Measurements from ENCODE around the gene PIGT.
A peak's percentile ranks its signal among the peaks of the same experiment; 100 is the strongest.

Gene PIGT

GRCh38 chr20:45407067-45407745 is 8.7 kb upstream of the PIGT start:
- DNase-seq (ENCODE audit: low spot score in 2 of 2) = peak; percentile 11 to 48
- peaks cover 7% of the 10 kb centered on the region for H3K4me1 ChIP-seq
- H3K9me3 ChIP-seq = no peaks in the 10 kb centered on the region
- peaks cover 29% of the 10 kb centered on the region for H3K36me3 ChIP-seq (replicated peaks)
- in situ Hi-C loops (cut with MboI; ENCODE audit: low sequenced_read_pairs) = no loop called here
- H3K4me3 ChIP-seq = peak overlapping the region; percentile 69
- H3K27me3 ChIP-seq (ENCODE audit: low read depth) = no peaks in the 10 kb centered on the region

- Histone ChIP-seq H3K4me1 (peaks cover 7% of the 10 kb centered on the region), H3K27me3 (ENCODE audit: low read depth) (no peaks in the 10 kb centered on the region), H3K4me3 (peak within 1 kb of the TSS; percentile 69), H3K36me3 (replicated peaks) (peaks cover 29% of the 10 kb centered on the region), H3K9me3 (no peaks in the 10 kb centered on the region)
- in situ Hi-C loops (cut with MboI; ENCODE audit: low sequenced_read_pairs) = no loop called here
- DNase-seq (ENCODE audit: low spot score in 2 of 2) = no peak
Measured at GRCh38 chr20:45407783-45408645, 7.9 kb upstream of the PIGT start, which contains the start of gene DBNDD2. Gene DBNDD2 (plus strand): TSS chr20:45408289. CDS start chr20:45408468, 179 bp downstream.

DNA sequence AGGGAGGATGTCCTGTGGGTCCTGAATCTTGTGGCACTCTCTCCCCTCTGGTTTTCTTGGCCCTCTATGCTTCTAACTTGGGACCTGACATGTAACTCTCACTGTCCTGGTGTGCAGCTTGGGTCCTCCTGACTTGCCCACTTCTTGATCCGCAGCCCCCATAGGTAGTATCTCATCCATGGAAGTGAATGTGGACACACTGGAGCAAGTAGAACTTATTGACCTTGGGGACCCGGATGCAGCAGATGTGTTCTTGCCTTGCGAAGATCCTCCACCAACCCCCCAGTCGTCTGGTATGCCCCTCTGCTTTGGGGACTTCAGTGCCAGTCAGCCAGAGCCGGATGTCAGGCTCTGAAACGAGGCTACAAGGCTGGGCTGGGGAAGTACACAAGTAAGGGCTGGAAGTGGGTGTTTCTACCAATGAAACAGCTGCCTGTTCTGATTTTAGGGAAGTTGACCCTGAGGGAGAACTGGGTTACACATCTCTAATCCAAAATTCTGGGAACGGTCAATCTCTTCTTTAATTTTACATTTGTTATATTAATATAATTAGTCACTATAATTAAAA is 7.2 kb upstream of the PIGT start:
- DNase-seq (ENCODE audit: low spot score in 2 of 2) = no peak
- Histone ChIP-seq H3K4me3 (no peak overlapping the region), H3K36me3 (replicated peaks) (peaks cover 29% of the 10 kb centered on the region), H3K9me3 (no peaks in the 10 kb centered on the region), H3K4me1 (peaks cover 7% of the 10 kb centered on the region), H3K27me3 (ENCODE audit: low read depth) (no peaks in the 10 kb centered on the region)
- in situ Hi-C loops (cut with MboI; ENCODE audit: low sequenced_read_pairs) = no loop called here

GRCh38 chr20:45409521-45410272 is 6.2 kb upstream of the PIGT start:
- in situ Hi-C loops (cut with MboI; ENCODE audit: low sequenced_read_pairs) = no loop called here
- Histone ChIP-seq H3K9me3 (peaks cover 1% of the 10 kb centered on the region; the same call in 1 of the 2 replicates), H3K36me3 (replicated peaks) (peaks cover 29% of the 10 kb centered on the region), H3K27me3 (ENCODE audit: low read depth) (no peaks in the 10 kb centered on the region), H3K4me3 (no peak overlapping the region), H3K4me1 (peaks cover 7% of the 10 kb centered on the region)
- no peak for DNase-seq (ENCODE audit: low spot score in 2 of 2)

DNA sequence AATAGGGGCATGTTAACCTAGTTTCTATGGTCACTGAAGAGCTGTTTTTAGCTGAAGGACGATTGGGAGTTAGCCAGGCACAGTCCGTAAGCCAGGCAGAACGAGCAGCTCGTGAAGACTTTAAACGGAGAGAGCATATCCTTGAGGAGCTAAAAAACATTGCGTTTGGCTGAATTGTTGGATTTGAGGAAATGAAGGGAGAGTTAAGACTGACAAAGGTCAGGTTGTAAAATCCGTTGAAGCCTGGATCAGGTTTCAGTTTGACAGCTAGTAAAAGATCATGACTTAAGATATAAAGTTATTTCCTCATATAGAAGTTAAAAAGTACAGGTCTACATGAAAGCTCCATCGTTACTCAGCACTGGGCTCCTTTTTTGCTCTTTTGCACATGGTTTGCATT is 5.1 kb upstream of the PIGT start:
- in situ Hi-C loops (cut with MboI; ENCODE audit: low sequenced_read_pairs) = no loop called here
- Histone ChIP-seq H3K27me3 (ENCODE audit: low read depth) (no peaks in the 10 kb centered on the region), H3K36me3 (replicated peaks) (peaks cover 29% of the 10 kb centered on the region), H3K9me3 (peaks cover 2% of the 10 kb centered on the region; the same call in 1 of the 2 replicates), H3K4me1 (peaks cover 15% of the 10 kb centered on the region), H3K4me3 (no peak overlapping the region)
- no peak for DNase-seq (ENCODE audit: low spot score in 2 of 2)

DNA sequence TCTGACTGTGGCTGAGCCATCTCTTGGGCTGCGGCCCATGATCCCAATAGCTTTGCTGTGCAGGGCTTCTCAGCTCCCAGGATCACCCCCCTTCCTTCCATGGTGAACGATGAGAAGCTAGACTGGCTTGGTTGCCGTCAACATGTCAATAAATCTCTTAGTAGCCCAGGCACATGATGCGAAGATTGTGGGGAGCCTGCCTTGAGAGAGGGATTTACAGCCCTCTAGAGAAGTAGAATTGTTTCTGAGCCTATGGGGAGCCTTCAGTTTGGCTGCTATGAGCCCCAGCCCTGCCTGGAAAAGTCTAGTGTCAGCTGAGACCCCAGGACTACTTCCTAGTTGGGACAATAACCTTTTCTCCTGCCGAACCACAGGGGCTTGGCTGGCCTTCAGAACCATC is 3.3 kb upstream of the PIGT start:
- Histone ChIP-seq H3K4me1 (peaks cover 17% of the 10 kb centered on the region), H3K36me3 (replicated peaks) (peaks cover 29% of the 10 kb centered on the region), H3K27me3 (ENCODE audit: low read depth) (no peaks in the 10 kb centered on the region), H3K4me3 (no peak overlapping the region), H3K9me3 (peaks cover 2% of the 10 kb centered on the region; the same call in 1 of the 2 replicates)
- no peak for DNase-seq (ENCODE audit: low spot score in 2 of 2)
- in situ Hi-C loops (cut with MboI; ENCODE audit: low sequenced_read_pairs) = no loop called here

DNA sequence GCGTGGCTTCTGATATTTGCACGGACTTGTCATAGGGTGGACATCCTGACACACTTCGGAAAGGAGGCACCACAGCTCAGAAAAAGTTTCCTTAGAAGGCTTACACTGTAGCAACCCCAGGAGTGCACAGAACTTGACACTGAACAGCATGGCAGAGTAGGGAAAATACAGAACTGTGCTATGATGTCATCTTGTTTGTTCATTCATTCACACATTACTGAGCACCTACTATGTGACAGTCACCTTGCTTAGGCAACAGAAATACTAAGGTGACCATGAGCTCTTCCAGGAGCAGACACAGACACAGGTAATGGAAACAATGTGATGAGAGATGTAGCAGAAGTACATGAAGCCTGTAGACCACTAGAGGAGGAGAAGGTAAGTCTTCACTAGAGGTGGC is 2.5 kb upstream of the PIGT start:
- Histone ChIP-seq H3K4me1 (peaks cover 14% of the 10 kb centered on the region), H3K36me3 (replicated peaks) (peaks cover 25% of the 10 kb centered on the region), H3K4me3 (no peak overlapping the region), H3K9me3 (peaks cover 2% of the 10 kb centered on the region; the same call in 1 of the 2 replicates), H3K27me3 (ENCODE audit: low read depth) (no peaks in the 10 kb centered on the region)
- no peak for DNase-seq (ENCODE audit: low spot score in 2 of 2)
- in situ Hi-C loops (cut with MboI; ENCODE audit: low sequenced_read_pairs) = no loop called here

- no peak for DNase-seq (ENCODE audit: low spot score in 2 of 2)
- Histone ChIP-seq H3K36me3 (replicated peaks) (peaks cover 27% of the 10 kb centered on the region), H3K27me3 (ENCODE audit: low read depth) (no peaks in the 10 kb centered on the region), H3K9me3 (peaks cover 2% of the 10 kb centered on the region; the same call in 1 of the 2 replicates), H3K4me1 (peaks cover 14% of the 10 kb centered on the region), H3K4me3 (peak overlapping the region; percentile 74)
- in situ Hi-C loops (cut with MboI; ENCODE audit: low sequenced_read_pairs) = no loop called here
Measured at GRCh38 chr20:45416917-45417316, 976 bp downstream of the PIGT start.

- in situ Hi-C loops (cut with MboI; ENCODE audit: low sequenced_read_pairs) = no loop called here
- H3K9me3 ChIP-seq = peaks cover 2% of the 10 kb centered on the region; the same call in 1 of the 2 replicates
- no peaks in the 10 kb centered on the region for H3K27me3 ChIP-seq (ENCODE audit: low read depth)
- H3K4me3 ChIP-seq = no peak overlapping the region
- no peak for DNase-seq (ENCODE audit: low spot score in 2 of 2)
- peaks cover 14% of the 10 kb centered on the region for H3K4me1 ChIP-seq
- peaks cover 41% of the 10 kb centered on the region for H3K36me3 ChIP-seq (replicated peaks)
Measured at GRCh38 chr20:45419188-45420091, 3.5 kb downstream of the PIGT start.

DNA sequence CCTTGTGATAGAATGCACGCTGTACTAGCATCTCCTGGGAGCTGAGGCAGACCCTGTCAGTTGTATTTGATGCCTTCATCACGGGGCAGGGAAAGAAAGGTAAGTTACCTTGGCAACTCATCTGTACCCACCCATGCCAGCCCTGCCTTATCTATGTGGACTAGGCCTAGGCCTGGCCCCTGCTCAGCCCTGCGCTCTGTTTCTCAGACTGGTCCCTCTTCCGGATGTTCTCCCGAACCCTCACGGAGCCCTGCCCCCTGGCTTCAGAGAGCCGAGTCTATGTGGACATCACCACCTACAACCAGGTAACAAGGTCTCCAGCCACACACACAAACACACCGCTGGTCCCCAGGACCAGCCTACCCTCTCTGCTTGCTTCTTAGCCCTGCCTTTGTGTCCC is 4.2 kb downstream of the PIGT start:
- H3K9me3 ChIP-seq = no peaks in the 10 kb centered on the region
- H3K4me3 ChIP-seq = no peak overlapping the region
- in situ Hi-C loops (cut with MboI; ENCODE audit: low sequenced_read_pairs) = no loop called here
- no peak for DNase-seq (ENCODE audit: low spot score in 2 of 2)
- no peaks in the 10 kb centered on the region for H3K27me3 ChIP-seq (ENCODE audit: low read depth)
- peaks cover 45% of the 10 kb centered on the region for H3K36me3 ChIP-seq (replicated peaks)
- H3K4me1 ChIP-seq = peaks cover 11% of the 10 kb centered on the region

DNA sequence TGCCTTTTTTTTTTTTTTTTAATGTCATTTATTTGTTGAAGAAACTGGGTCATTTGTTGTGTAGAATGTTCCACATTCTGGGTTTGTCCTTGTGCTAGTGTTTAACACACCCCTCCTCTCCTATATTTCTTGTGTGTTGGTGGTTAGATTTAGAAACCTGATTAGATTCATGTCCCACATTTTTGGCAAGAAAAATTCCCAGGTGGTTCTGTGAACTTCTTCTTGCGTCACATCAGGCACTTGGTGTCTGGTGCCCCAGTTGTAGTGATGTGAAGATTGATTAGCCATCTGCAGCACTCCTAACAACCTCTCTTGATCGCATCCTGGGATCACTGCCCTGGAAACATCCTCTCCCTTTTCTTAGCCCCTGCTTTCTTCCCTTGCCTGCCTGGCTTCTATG is 7.8 kb downstream of the PIGT start:
- H3K4me1 ChIP-seq = no peaks in the 10 kb centered on the region
- in situ Hi-C loops (cut with MboI; ENCODE audit: low sequenced_read_pairs) = no loop called here
- no peaks in the 10 kb centered on the region for H3K9me3 ChIP-seq
- H3K36me3 ChIP-seq (replicated peaks) = peaks cover 50% of the 10 kb centered on the region
- no peaks in the 10 kb centered on the region for H3K27me3 ChIP-seq (ENCODE audit: low read depth)
- DNase-seq (ENCODE audit: low spot score in 2 of 2) = no peak
- no peak overlapping the region for H3K4me3 ChIP-seq

DNA sequence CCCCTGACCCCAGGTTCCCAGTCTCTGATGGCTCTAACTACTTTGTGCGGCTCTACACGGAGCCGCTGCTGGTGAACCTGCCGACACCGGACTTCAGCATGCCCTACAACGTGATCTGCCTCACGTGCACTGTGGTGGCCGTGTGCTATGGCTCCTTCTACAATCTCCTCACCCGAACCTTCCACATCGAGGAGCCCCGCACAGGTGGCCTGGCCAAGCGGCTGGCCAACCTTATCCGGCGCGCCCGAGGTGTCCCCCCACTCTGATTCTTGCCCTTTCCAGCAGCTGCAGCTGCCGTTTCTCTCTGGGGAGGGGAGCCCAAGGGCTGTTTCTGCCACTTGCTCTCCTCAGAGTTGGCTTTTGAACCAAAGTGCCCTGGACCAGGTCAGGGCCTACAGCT is 9.6 kb downstream of the PIGT start:
- H3K4me3 ChIP-seq = no peak overlapping the region
- no peaks in the 10 kb centered on the region for H3K9me3 ChIP-seq
- H3K36me3 ChIP-seq (replicated peaks) = peaks cover 36% of the 10 kb centered on the region
- no peaks in the 10 kb centered on the region for H3K27me3 ChIP-seq (ENCODE audit: low read depth)
- H3K4me1 ChIP-seq = no peaks in the 10 kb centered on the region
- no peak for DNase-seq (ENCODE audit: low spot score in 2 of 2)
- in situ Hi-C loops (cut with MboI; ENCODE audit: low sequenced_read_pairs) = no loop called here
